K562 (cell line): ENCODE data around the gene NKD1.

Experiments used
- BRCA1 ChIP-seq, 2 experiments: fragments of 450-650 bp in 1 of 2; sonication (generic) in 1 of 2; formaldehyde crosslinking in 1 of 2; IDR thresholded peaks; 2 replicates each; pipeline versions ENCODE4 v1.5.0 to v1.6.1; 2017 to 2020; ENCODE audit warnings: mild to moderate bottlenecking in 1 of 2, missing genetic modification reagents in 1 of 2
- CTCF ChIP-seq, 3 experiments: IDR thresholded peaks in 2 of 3; conservative IDR thresholded peaks in 1 of 3; 2 replicates each; pipeline ENCODE4 v1.5.1; 2011 to 2012; ENCODE audit warnings: low read length in 3 of 3, mild to moderate bottlenecking in 3 of 3, control low read depth in 2 of 3, improper control_type of control experiment in 1 of 3, inconsistent platforms in 1 of 3, low read depth in 1 of 3, mixed read lengths in 1 of 3, moderate library complexity in 1 of 3; ENCODE audit not compliant: insufficient read depth in 2 of 3
- EP300 ChIP-seq: IDR thresholded peaks from 2 replicates; pipeline ENCODE4 v1.6.1; 2012; ENCODE audit warnings: low read length, improper control_type of control experiment
- ID3 ChIP-seq, 2 experiments: fragments of 250-450 bp in 1 of 2; fragments of 450-650 bp in 1 of 2; sonication (Bioruptor Pico) in 1 of 2; IDR thresholded peaks; 2 replicates each; pipeline versions ENCODE4 v1.6.1 to v1.8.0; 2016 to 2021; ENCODE audit warnings: mild to moderate bottlenecking in 2 of 2, moderate library complexity in 2 of 2, missing compliant biosample characterization in 1 of 2, missing genetic modification characterization in 1 of 2
- MEF2D ChIP-seq: conservative IDR thresholded peaks from 2 replicates; pipeline ENCODE4 v1.6.1; 2016; ENCODE audit warnings: low read depth, missing genetic modification characterization, missing compliant biosample characterization
- NR0B1 ChIP-seq: fragments of 450-650 bp; IDR thresholded peaks from one replicate; pipeline ENCODE4 v1.6.1; 2018; ENCODE audit warnings: mild to moderate bottlenecking, moderate library complexity; ENCODE audit not compliant: partially characterized antibody
- ZBTB11 ChIP-seq, 3 experiments: fragments of 200-800 bp in 1 of 3; fragments of 250-450 bp in 1 of 3; fragments of 450-650 bp in 1 of 3; sonication (Bioruptor Pico) in 1 of 3; sonication (Bioruptor generic) in 1 of 3; formaldehyde crosslinking in 1 of 3; IDR thresholded peaks; 2 replicates each; pipeline versions ENCODE4 v1.6.1 to v1.8.0; 2016 to 2022; ENCODE audit warnings: mild to moderate bottlenecking in 2 of 3, missing genetic modification characterization in 2 of 3, missing compliant biosample characterization in 1 of 3, moderate library complexity in 1 of 3
- TF ChIP-seq, protein P1 (sequence below): IDR thresholded peaks from 2 replicates; pipeline ENCODE4 v1.6.1; 2016; ENCODE audit warnings: missing genetic modification characterization, missing compliant biosample characterization
- TF ChIP-seq, protein P2 (sequence below): sonication (generic); formaldehyde crosslinking; IDR thresholded peaks from 2 replicates; pipeline ENCODE4 v1.5.0; 2020; ENCODE audit warnings: missing genetic modification reagents
- TF ChIP-seq, protein P3 (sequence below): fragments of 250-450 bp; sonication (Bioruptor Pico); IDR thresholded peaks from 2 replicates; pipeline ENCODE4 v1.4.0; 2020; ENCODE audit warnings: mild to moderate bottlenecking, moderate library complexity, borderline replicate concordance

DNA sequence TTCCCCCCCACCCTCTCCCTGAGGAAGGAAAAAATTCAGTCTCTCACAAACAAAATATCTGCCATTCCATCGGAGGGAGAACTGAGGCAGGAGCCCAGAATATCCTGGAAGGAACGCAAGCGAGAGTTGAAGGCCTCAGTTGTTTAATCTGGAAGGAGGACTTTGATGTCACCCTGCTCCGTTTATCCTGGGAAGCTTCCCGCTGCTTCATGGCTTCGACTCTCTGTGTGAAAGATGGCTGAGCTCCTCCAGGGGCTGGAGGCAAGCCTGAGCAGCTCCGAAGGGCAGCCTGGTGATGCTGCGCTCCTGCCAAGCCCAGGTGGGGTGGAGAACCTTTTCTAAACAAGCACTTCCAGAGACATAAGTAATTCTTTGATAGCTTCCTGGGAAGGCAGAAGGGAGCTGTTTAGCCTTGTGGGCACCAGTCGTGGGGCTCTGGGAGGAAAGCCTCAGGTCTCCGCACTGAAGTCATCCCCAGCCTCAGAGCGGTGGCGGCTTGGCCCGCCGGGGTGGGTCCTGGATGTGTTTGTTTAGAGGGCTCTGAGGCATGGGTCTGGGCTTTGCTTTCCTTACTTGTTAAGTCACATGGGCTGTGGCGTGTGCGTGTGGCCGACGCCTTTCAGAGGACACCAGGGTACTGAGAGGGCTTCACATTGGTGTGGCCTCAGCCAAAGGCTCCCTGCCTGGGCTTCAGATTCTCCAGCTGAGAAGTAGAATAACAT is 7.9 kb downstream of the NKD1 start:
- no peak for TF ChIP-seq ID3 (CRISPR knock-in tag; IDR thresholded peaks at IDR 0.05)
- TF ChIP-seq ID3 (tag; IDR thresholded peaks at IDR 0.05), result no peak
- TF ChIP-seq, protein P1, sequence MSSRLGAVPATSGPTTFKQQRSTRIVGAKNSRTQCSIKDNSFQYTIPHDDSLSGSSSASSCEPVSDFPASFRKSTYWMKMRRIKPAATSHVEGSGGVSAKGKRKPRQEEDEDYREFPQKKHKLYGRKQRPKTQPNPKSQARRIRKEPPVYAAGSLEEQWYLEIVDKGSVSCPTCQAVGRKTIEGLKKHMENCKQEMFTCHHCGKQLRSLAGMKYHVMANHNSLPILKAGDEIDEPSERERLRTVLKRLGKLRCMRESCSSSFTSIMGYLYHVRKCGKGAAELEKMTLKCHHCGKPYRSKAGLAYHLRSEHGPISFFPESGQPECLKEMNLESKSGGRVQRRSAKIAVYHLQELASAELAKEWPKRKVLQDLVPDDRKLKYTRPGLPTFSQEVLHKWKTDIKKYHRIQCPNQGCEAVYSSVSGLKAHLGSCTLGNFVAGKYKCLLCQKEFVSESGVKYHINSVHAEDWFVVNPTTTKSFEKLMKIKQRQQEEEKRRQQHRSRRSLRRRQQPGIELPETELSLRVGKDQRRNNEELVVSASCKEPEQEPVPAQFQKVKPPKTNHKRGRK (tag), result no peak
- TF ChIP-seq EP300, result no peak
- no peak for TF ChIP-seq CTCF (IDR thresholded peaks at IDR 0.05 in 2 of 3, conservative IDR thresholded peaks at IDR 0.05 in 1 of 3; ENCODE audit: insufficient read depth in 2 of 3, low read depth in 1 of 3, low read length in 3 of 3)
- no peak for TF ChIP-seq NR0B1
- no peak for TF ChIP-seq BRCA1 (IDR thresholded peaks at IDR 0.05)
- TF ChIP-seq BRCA1 (CRISPR knock-in tag; IDR thresholded peaks at IDR 0.05), result no peak
- TF ChIP-seq ZBTB11 (CRISPR knock-in tag; IDR thresholded peaks at IDR 0.05), result no peak
- TF ChIP-seq, protein P2, sequence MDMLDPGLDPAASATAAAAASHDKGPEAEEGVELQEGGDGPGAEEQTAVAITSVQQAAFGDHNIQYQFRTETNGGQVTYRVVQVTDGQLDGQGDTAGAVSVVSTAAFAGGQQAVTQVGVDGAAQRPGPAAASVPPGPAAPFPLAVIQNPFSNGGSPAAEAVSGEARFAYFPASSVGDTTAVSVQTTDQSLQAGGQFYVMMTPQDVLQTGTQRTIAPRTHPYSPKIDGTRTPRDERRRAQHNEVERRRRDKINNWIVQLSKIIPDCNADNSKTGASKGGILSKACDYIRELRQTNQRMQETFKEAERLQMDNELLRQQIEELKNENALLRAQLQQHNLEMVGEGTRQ (CRISPR knock-in tag), result no peak
- TF ChIP-seq, protein P3, sequence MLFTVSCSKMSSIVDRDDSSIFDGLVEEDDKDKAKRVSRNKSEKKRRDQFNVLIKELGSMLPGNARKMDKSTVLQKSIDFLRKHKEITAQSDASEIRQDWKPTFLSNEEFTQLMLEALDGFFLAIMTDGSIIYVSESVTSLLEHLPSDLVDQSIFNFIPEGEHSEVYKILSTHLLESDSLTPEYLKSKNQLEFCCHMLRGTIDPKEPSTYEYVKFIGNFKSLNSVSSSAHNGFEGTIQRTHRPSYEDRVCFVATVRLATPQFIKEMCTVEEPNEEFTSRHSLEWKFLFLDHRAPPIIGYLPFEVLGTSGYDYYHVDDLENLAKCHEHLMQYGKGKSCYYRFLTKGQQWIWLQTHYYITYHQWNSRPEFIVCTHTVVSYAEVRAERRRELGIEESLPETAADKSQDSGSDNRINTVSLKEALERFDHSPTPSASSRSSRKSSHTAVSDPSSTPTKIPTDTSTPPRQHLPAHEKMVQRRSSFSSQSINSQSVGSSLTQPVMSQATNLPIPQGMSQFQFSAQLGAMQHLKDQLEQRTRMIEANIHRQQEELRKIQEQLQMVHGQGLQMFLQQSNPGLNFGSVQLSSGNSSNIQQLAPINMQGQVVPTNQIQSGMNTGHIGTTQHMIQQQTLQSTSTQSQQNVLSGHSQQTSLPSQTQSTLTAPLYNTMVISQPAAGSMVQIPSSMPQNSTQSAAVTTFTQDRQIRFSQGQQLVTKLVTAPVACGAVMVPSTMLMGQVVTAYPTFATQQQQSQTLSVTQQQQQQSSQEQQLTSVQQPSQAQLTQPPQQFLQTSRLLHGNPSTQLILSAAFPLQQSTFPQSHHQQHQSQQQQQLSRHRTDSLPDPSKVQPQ, result no peak
- TF ChIP-seq MEF2D, result no peak
